ENCODE data around the gene CFAP221.
A peak's percentile ranks its signal among the peaks of the same experiment; 100 is the strongest.

Gene CFAP221

GRCh38 chr2:119647440-119648169 lies 103.4 kb downstream of the CFAP221 start:
- DNase-seq: no peak

- DNase-seq: no peak
Measured at GRCh38 chr2:119649364-119649917, 105.2 kb downstream of the CFAP221 start.

DNA sequence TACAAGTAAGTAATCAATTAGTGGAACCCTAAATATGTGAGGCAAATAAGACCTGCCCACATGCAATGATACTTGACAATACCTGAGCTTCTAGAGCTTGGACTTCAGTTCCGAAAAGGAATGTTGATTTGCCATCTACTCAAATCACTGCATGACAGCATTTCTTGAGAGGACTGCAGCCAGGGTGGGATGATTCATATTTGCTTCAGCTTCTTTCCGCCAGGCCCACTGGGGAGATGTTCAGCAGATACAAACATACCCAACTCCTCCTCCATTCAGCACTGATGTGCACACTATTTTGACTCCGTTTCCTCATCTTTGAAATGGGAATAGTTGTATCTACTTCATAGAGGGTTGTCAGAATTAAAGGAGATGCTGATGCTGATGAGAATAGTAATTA lies 106.0 kb downstream of the CFAP221 start:
- DNase-seq: no peak

DNA sequence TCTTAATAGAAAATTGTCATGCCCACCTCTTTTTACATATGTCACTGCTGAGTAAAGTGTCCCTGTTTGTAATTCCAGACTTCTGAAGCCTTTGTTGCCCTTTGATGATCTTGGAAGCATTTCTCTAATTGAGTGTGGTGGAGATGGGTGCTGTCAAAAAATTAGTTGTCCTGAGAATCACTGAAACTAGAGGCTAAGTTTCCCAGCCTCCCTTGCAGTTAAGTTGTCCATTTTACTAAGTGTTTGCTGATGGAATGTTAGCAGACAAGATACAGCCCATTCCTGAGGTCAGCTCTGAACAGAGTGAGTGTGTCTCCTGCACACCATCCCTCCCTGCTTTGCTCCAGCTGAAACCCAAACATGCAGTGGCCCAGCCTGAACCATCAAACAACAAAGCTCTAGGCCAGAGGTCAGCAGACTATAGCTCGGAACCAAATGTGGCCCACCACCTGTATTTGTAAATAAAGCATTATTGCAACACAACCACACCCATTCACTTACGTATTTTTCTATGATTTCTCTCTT lies 106.7 kb downstream of the CFAP221 start:
- DNase-seq: no peak

DNA sequence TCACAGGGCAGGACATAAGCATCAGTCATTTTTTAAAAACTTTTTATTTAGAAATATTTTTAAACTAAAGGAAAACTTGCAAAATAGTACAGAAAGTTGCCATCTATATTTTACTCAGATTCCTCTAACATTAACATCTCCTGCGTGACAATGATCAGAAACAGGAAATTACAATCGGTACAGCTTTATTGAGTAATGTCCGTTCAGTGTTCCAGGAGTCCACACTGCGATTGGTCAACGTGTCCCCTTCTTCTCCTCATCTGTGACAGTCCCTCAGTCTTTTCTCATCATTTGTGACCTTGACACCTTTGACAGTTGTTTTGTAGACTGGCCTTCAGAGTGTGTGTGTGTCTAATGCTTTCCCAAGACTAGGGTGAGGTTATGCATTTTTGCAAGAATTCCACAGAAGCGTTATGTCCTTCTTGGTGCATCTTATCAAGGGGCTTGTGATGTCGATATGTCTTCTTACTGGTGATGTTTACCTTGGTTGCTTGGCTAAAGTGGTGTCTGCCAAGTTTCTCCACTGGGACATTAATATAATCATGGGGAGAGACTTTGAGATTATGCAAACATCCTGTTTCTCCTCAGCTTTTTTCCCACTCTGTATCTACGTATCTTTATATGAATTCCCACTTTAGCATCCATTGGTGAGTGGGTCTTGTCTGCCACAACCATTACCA lies 113.4 kb downstream of the CFAP221 start:
- DNase-seq: no peak

DNA sequence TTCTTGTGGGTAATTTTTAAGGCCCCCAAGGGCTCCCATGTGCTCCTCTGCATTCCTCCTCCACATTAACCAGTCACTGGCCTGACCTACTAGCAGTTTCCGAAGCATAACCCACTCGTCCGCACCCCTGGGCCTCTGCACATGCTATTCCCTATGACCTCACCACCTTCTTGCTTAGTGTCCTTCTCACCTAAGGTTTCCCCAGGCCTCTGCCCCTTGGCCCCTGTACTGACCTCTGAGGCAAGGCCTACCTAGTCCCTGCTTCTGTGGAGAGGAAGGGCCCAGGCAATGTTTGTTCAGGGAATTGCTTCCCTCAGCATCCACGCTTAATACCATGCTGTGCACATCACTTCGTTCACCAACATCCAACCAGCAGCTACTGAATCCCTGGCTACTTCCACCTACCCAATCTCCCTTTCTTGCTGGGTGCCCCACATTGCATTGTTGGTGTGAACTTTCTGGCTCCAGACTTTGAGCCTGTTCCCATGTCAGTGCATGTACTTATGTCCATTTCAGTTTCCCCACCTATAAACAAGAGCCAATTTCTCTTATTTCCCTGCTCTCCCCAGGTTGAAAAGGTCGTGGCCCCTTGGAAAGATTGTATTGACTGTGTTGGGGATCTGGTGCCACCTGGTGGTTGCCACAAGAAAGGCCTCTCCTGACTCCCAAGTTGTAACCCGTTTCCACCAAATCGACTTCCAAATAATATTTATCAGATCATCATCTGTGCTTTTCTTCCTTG lies 115.5 kb downstream of the CFAP221 start:
- peak; percentile 32 for DNase-seq

DNA sequence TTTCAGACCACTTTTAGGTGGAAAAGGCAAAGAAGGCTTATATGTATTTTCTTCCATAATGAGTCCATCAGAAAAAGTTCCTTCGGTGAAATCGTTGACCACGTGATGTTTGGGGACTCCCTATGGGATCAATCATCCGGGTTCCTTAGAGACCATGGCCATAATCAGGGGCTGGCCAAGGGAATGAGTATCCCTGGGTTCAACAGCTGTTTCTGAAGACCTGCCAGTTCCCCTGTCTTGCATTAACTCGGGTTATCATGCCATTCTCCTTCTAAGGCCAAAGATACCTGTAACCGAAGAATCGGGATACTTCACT lies 116.1 kb downstream of the CFAP221 start:
- no peak for DNase-seq

- no peak for DNase-seq
Measured at GRCh38 chr2:119662297-119662696, 118.0 kb downstream of the CFAP221 start.

DNA sequence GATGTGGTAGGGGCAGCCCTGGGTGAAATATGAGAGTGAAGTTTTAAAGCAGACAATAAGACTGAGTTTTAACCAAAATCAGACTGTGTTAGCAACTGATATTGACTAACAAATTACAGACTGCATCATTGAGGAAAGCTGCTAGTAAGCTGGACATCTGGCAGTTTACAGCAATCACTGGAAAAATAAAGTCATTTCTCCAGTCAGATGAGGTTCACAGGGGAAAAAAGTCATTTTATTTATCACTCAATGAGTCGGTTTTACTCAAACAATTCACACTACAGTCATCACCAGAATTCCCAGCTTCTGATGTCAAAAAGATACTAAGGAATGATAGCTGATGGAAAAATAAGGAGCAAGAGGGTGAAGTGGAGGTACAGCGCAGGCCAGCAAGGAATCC lies 124.3 kb downstream of the CFAP221 start:
- DNase-seq: no peak

GRCh38 chr2:119671016-119671415 lies 126.8 kb downstream of the CFAP221 start:
- DNase-seq: no peak

GRCh38 chr2:119671752-119672151 lies 127.5 kb downstream of the CFAP221 start:
- DNase-seq: no peak

DNA sequence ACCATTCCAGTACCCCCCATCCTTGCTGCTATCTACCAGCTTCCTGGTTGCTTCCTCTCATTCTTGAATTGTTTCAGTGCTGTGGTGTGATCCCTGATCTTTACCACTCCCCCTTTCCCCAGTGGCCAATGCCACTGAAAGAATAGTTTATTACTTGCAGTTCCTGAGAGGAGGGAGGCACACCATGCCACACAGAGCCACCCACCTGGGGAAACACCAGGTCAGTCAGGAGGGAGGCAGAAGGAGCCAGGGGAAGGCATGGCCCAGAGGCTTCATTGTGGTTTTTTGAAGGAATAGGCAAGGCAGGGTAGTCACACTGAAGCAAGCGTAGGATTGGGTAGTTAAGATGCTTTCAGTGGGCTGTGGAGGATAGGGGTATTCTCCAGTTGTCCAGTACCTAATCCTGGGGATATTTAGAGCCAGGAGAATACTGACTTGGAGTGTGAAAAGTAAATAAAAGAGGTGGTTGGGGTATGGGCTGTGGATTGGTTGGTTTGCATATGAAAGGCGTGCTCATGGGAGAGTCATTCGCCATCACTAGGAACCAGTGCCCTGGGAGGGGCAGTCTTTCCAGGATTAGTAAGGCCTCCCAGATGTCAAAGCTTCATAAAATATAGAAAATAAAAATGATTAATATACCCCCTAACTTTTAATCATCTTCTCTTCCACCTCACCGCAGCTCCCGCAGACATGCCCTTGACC lies 128.1 kb downstream of the CFAP221 start:
- no peak for DNase-seq

GRCh38 chr2:119673796-119674195 lies 129.5 kb downstream of the CFAP221 start:
- DNase-seq: no peak

DNA sequence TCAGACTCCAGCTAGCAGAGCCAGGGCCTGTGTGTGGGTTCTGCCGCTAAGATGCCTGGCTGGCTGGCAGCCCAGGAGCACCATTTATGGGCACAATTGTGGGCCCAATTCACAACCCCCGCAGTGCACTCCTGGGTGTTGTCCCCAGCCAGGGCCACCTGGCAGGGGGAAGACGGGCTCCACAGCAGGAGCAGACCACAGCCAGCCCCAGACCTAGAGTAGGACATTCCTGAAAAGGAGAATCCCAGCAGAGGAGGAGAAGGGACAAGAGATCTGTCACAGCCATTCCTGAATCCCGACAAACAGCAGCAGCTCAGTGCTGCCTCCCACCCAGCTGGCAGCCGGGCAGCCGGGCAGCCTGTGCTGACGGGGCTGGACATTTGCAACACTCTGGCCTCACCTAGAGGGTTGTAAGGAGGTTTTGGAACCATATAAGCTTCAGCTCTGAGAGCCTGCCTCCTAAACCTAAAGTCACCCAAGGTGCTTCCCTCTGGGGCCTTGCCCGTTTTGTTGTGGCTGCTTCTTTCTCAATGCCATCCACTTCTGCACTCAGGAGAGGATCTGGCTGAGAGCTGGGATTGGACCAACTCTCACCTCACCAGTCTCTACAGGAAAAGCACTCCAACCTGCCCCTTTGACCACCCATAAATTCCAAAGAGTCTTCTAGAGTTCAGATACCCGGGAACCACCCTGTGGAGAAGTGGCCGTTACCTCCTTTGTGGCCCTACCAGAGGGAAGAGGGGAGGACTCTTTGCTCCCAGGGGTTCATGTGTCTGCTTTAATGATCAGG lies 130.7 kb downstream of the CFAP221 start:
- no peak for DNase-seq

DNA sequence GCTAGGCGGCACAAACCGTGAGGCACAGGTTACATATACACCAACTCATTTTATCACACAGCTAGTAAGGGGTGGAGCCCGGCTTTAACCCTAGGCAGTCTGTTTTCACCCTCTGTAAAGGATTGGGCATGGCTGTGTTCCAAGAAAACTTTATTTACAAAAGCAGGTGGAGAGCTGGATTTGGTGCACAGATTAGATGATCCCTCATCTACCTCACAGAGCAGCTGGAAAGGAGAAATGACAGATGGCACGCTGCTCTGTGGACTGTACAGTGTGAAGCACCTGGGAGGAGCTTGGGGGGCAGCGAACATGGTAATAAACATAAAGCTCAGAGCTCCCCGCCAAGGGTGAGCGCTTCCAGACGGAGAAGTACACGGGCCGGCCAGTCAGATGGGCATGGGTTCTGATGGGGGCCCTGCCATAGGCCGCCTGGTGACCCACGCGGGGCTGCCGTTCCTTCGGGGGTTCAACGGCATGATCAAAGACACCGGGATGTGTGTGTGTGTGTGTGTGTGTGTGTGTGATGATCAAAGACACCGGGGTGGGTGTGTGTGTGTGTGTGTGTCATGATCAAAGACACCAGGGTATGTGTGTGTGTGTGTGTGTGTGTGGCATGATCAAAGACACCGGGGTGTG lies 133.9 kb downstream of the CFAP221 start:
- DNase-seq: peak; percentile 66

GRCh38 chr2:119679526-119679837 lies 135.2 kb downstream of the CFAP221 start:
- no peak for DNase-seq

DNA sequence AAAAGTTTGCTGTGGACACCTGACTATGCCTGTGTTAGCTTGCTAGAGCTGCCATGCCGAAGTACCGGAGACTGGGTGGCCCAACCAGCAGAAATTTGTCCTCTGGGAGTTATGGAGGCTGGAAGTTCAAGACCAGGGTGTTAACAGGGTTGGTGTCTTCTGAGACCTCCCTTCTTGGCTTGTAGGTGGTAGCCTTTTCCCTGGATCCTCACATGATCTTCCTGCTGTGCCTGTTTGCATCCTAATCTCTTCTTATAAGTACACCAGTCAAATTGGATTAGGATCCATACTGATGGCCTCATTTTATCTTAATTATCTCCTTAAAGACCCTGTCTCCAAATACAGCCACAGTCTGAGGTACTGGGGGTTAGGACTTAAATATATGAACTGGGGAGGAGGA lies 135.6 kb downstream of the CFAP221 start:
- no peak for DNase-seq

DNA sequence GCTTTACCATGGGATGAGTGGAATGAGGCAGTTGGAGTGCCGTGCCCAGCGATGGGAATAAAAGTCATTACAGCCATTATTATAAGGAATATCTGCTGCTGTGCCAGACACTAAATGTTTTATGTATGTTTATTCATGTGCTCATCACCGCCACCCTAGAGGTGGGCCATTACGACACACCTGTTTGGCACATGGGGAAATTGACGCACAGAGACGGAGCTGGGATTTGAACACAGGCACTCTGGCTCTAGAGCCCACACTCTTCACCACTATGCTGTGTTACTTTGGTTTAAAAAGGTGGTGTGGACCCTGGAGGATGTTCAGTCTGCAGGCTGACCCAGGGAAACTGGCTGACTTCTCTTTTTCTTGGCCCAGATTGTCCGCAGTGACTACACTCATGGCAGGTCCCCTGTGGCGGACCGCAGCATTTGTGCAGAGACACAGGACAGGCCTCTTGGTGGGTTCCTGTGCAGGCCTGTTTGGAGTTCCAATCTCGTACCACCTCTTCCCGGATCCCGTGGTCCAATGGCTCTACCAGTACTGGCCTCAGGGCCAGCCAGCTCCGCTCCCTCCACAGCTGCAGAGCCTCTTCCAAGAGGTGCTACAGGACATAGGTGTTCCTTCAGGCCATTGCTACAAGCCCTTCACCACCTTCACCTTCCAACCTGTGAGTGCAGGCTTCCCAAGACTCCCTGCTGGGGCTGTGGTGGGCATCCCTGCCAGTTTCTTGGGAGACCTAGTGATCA lies 136.4 kb downstream of the CFAP221 start:
- DNase-seq: no peak

- DNase-seq: no peak
Measured at GRCh38 chr2:119681203-119681867, 137.1 kb downstream of the CFAP221 start.

DNA sequence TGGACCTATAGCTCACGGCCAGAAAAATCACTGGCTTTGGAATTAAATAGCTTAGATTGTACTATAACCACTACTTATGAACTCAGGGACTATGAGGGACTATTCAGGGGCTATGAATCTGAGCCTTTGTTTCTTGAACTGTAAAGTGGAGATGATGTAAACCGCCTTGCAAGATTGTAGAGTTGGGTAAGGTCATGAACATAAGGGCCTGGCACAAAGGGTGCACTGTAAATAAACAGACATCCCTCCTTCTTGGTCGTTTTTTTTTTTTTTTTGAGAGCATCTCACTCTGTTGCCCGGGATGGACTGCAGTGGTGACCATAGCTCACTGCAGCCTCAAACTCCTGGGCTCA lies 137.6 kb downstream of the CFAP221 start:
- DNase-seq: no peak

- DNase-seq: no peak
Measured at GRCh38 chr2:119682578-119682977, 138.3 kb downstream of the CFAP221 start.

Data from COR-L47 (cell line).